Trophoblast cell (in vitro differentiated cells and primary cell): Measurements from ENCODE around the gene SNTG2.
"Not testable (repeated sequence)": the region's sequence is repeated elsewhere in the genome, so short reads cannot be mapped to it uniquely, and the experiment has no call there.

Experiments
- DNase-seq, 2 donors: peaks; one replicate each; pipeline ENCODE4 v3.0.0-alpha.2; 2016
- H2AFZ ChIP-seq: 2 replicates; pipeline ENCODE4 v1.6.1; 2013; ENCODE audit warnings: low read length, moderate library complexity, mild to moderate bottlenecking; ENCODE audit not compliant: insufficient read depth, poor library complexity
- H2AK5ac ChIP-seq: 2 replicates; pipeline ENCODE4 v1.6.1; 2013; ENCODE audit warnings: mild to moderate bottlenecking, low read length
- H2BK120ac ChIP-seq: 2 replicates; pipeline ENCODE4 v1.6.1; 2013; ENCODE audit warnings: low read length, mild to moderate bottlenecking, moderate library complexity; ENCODE audit not compliant: insufficient read depth, poor library complexity
- H2BK12ac ChIP-seq: 2 replicates; pipeline ENCODE4 v1.6.1; 2013; ENCODE audit warnings: mild to moderate bottlenecking, low read length, moderate library complexity
- H2BK5ac ChIP-seq: 2 replicates; pipeline ENCODE4 v1.6.1; 2013; ENCODE audit warnings: low read length, low read depth, moderate library complexity, mild to moderate bottlenecking; ENCODE audit not compliant: poor library complexity
- H3K14ac ChIP-seq: 2 replicates; pipeline ENCODE4 v1.6.1; 2013; ENCODE audit warnings: mild to moderate bottlenecking, low read length
- H3K18ac ChIP-seq: 2 replicates; pipeline ENCODE4 v1.6.1; 2013; ENCODE audit warnings: mild to moderate bottlenecking, low read length
- H3K23ac ChIP-seq: 2 replicates; pipeline ENCODE4 v1.6.1; 2013; ENCODE audit warnings: low read length
- H3K27ac ChIP-seq: 2 replicates; pipeline ENCODE4 v1.5.1; 2013; ENCODE audit warnings: low read depth, mild to moderate bottlenecking, inconsistent platforms, low read length, moderate library complexity
- H3K27me3 ChIP-seq: 2 replicates; pipeline ENCODE4 v1.6.1; 2013; ENCODE audit warnings: inconsistent platforms, mild to moderate bottlenecking, low read length, moderate library complexity; ENCODE audit not compliant: insufficient read depth
- H3K36me3 ChIP-seq, 2 experiments: 1 replicate in 1 of 2; 2 replicates in 1 of 2; pipeline ENCODE4 v1.6.1; 2013; ENCODE audit warnings: low read length in 2 of 2, mild to moderate bottlenecking in 2 of 2, moderate library complexity in 1 of 2; ENCODE audit not compliant: insufficient read depth in 2 of 2, control insufficient read depth in 1 of 2
- H3K4ac ChIP-seq: 2 replicates; pipeline ENCODE4 v1.6.1; 2013; ENCODE audit warnings: low read depth, mild to moderate bottlenecking, low read length, moderate library complexity
- H3K4me1 ChIP-seq, 2 experiments: 1 replicate in 1 of 2; 2 replicates in 1 of 2; pipeline ENCODE4 v1.6.1; 2013; ENCODE audit warnings: low read length in 2 of 2, mild to moderate bottlenecking in 2 of 2, moderate library complexity in 1 of 2; ENCODE audit not compliant: insufficient read depth in 2 of 2, control insufficient read depth in 1 of 2
- H3K4me2 ChIP-seq: 2 replicates; pipeline ENCODE4 v1.6.1; 2013; ENCODE audit warnings: inconsistent platforms, mild to moderate bottlenecking, low read length, moderate library complexity
- H3K4me3 ChIP-seq: 2 replicates; pipeline ENCODE4 v1.5.1; 2013; ENCODE audit warnings: mild to moderate bottlenecking, low read depth, low read length, inconsistent platforms
- H3K79me1 ChIP-seq: one replicate; pipeline ENCODE4 v1.6.1; 2013; ENCODE audit warnings: low read length
- H3K79me2 ChIP-seq: 2 replicates; pipeline ENCODE4 v1.6.1; 2013; ENCODE audit warnings: low read length, mild to moderate bottlenecking; ENCODE audit not compliant: control insufficient read depth, insufficient read depth, poor library complexity
- H3K9ac ChIP-seq: 2 replicates; pipeline ENCODE4 v1.6.1; 2013; ENCODE audit warnings: mild to moderate bottlenecking, low read length
- H3K9me3 ChIP-seq: 2 replicates; pipeline ENCODE4 v1.6.1; 2013; ENCODE audit warnings: low read depth, mild to moderate bottlenecking, control low read depth, inconsistent platforms, low read length; ENCODE audit not compliant: insufficient read depth
- H4K12ac ChIP-seq: 2 replicates; pipeline ENCODE4 v1.6.1; 2013; ENCODE audit warnings: low read depth, mild to moderate bottlenecking, low read length, moderate library complexity
- H4K8ac ChIP-seq: 2 replicates; pipeline ENCODE4 v1.6.1; 2013; ENCODE audit warnings: low read depth, mild to moderate bottlenecking, low read length, moderate library complexity
- H4K91ac ChIP-seq: one replicate; pipeline ENCODE4 v1.6.1; 2013; ENCODE audit warnings: low read depth, mild to moderate bottlenecking, low read length, moderate library complexity
- WGBS: extraction: QIAGEN DNeasy Blood & Tissue Kit; methylation state at CpG from one replicate; pipeline ENCODE4 v1.1.7; 2013; ENCODE audit warnings: missing lambda C conversion rate; ENCODE audit not compliant: insufficient read length, insufficient coverage; ENCODE audit errors: extremely low coverage; 5-methylcytosine and 5-hydroxymethylcytosine counted together

SNTG2 gene

DNA sequence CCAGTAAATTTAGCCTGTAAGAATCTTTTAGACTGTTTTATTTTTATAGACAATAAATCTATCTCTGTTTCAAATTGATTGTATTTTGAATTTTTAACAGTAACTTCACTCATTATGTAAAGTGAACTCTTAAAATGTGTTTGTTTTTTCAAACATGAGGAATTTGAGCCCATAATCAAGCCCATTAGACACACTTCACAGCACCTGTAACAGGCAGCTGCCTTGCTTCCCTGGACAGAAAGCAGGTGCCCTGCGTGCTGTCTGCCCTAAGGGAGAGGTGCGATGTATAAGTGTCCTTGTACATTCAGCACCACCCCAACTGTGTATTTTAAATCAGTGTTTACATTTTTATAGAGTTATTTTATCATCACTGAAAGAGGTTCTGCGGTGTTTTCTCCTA is 276.1 kb downstream of the SNTG2 start:
- Histone ChIP-seq H4K8ac (no peak overlapping the region), H3K23ac (no peak overlapping the region), H3K79me1 (no peaks in the 10 kb centered on the region), H3K36me3 (peaks cover 0 to 1% of the 10 kb centered on the region in 2 experiments), H3K27me3 (no peaks in the 10 kb centered on the region), H3K4ac (no peak overlapping the region), H2AFZ (no peak overlapping the region), H2AK5ac (no peak overlapping the region), H2BK5ac (no peak overlapping the region), H2BK120ac (no peak overlapping the region), H3K79me2 (no peaks in the 10 kb centered on the region), H4K91ac (no peak overlapping the region), H2BK12ac (no peak overlapping the region), H4K12ac (no peak overlapping the region), H3K9me3 (peaks cover 10% of the 10 kb centered on the region), H3K4me2 (no peak overlapping the region), H3K4me3 (no peak overlapping the region), H3K27ac (no peak overlapping the region), H3K14ac (no peak overlapping the region), H3K4me1 (no peaks in the 10 kb centered on the region), H3K18ac (no peak overlapping the region), H3K9ac (no peak overlapping the region)
- no CpG with 5 or more reads among the region's 3 CpGs for WGBS
- no peak for DNase-seq

DNA sequence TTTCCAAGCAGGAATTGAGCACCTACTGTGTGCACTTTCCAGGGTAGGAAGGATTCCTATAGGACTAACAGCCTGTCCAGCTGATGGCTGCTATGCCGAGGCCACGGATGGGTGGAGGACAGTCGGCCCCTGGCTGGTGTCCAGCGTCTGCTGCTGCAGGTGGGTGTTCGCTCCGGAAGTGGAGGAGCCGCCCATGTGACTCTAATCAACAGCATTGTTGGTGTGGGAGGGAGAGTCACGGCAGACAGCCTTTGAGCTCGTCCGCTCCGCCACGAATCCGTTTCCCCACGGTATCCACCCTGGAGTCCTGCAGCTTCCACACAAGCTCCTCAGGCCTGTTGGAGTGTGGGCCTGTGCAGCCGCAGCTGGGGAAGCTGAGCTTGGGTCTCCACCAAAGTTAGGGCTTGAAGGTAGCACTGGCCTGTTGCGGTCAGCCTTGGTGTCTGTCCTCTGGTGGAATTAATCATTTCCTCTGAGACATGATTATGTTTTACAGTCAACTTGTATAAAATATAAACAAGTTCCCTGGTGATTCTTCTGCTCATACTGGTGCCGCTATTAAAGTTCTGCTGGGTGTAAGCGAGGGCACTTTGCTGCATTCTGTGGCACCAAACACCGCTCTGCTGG is 276.7 kb downstream of the SNTG2 start:
- Histone ChIP-seq H4K91ac (no peak overlapping the region), H2AFZ (no peak overlapping the region), H3K18ac (no peak overlapping the region), H3K36me3 (peaks cover 0 to 1% of the 10 kb centered on the region in 2 experiments), H3K9ac (no peak overlapping the region), H3K4me2 (no peak overlapping the region), H2BK12ac (no peak overlapping the region), H3K4me3 (no peak overlapping the region), H2BK120ac (no peak overlapping the region), H3K14ac (no peak overlapping the region), H3K27me3 (no peaks in the 10 kb centered on the region), H3K79me1 (no peaks in the 10 kb centered on the region), H2BK5ac (no peak overlapping the region), H3K27ac (no peak overlapping the region), H3K79me2 (no peaks in the 10 kb centered on the region), H3K4ac (no peak overlapping the region), H4K12ac (no peak overlapping the region), H2AK5ac (no peak overlapping the region), H4K8ac (no peak overlapping the region), H3K23ac (no peak overlapping the region), H3K4me1 (no peaks in the 10 kb centered on the region), H3K9me3 (peaks cover 12% of the 10 kb centered on the region)
- no peak for DNase-seq
- WGBS, result no CpG with 5 or more reads among the region's 19 CpGs

DNA sequence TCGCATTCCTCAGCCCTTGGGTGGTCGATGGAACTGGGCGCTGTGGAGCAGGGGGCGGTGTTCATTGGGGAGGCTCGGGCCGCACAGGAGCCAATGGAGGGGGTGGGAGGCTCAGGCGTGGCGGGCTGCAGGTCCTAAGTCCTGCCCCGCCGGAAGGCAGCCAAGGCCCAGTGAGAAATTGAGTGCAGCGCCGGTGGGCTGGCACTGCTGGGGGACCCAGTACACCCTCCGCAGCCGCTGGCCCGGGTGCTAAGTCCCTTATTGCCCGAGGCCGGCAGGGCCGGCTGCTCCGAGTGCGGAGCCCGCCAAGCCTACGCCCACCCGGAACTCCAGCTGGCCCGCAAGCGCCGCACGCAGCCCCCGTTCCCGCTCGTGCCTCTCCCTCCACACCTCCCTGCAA is 278.9 kb downstream of the SNTG2 start:
- not testable (repeated sequence) for H3K4me1 ChIP-seq, H3K27me3 ChIP-seq, DNase-seq, H3K36me3 ChIP-seq, H3K4ac ChIP-seq, H2BK5ac ChIP-seq, H2BK12ac ChIP-seq, H2AFZ ChIP-seq, H2AK5ac ChIP-seq, H3K9ac ChIP-seq, H4K8ac ChIP-seq, H3K14ac ChIP-seq, H3K4me3 ChIP-seq, H3K18ac ChIP-seq, H3K27ac ChIP-seq, H3K79me1 ChIP-seq, H3K4me2 ChIP-seq, H3K79me2 ChIP-seq, H4K91ac ChIP-seq, H4K12ac ChIP-seq, H3K23ac ChIP-seq, H2BK120ac ChIP-seq
- H3K9me3 ChIP-seq, result peaks cover 12% of the 10 kb centered on the region
- WGBS, result no CpG with 5 or more reads among the region's 30 CpGs

DNA sequence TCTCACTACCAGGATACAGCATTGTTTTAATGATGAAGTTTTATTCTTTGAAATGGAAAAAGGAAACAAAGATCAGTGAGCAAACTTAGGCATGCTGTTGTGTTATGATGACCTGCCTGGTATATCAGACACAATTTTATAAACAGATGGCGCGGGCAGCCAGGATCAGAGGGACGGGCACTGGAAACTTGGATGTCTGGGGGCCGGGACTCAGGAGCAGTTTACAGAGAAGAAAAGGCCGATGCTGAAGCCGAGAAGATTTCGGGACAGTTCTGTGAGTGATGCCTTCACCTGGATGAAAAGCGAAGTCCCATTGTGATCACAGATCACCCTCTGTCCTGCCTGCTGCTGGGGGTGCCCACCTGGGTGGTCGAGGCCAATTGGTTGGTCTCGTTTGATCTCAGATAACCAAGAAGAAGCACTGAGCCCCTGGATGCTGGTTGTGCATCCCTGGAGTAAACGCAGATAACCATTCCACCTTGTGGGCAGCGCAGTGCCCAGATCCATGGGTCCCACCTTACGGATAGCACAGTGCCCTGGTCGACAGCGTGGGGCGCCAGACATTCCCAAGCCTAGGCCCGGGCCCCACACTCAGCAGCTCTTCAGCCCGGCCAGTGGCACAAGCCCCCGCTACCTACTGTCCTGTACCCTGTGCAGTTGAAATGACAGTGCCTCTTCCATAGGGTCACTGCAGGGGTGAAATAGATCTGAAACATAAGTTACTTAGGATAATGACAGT is 279.7 kb downstream of the SNTG2 start:
- Histone ChIP-seq H2BK120ac (no peak overlapping the region), H3K9me3 (peaks cover 12% of the 10 kb centered on the region), H3K4me2 (no peak overlapping the region), H3K14ac (no peak overlapping the region), H3K79me1 (no peaks in the 10 kb centered on the region), H2BK5ac (no peak overlapping the region), H4K91ac (no peak overlapping the region), H3K36me3 (peaks cover 0 to 1% of the 10 kb centered on the region in 2 experiments), H3K9ac (no peak overlapping the region), H3K27me3 (no peaks in the 10 kb centered on the region), H3K23ac (no peak overlapping the region), H2AK5ac (no peak overlapping the region), H3K79me2 (no peaks in the 10 kb centered on the region), H2AFZ (no peak overlapping the region), H4K8ac (no peak overlapping the region), H3K18ac (no peak overlapping the region), H2BK12ac (no peak overlapping the region), H3K27ac (no peak overlapping the region), H3K4me1 (no peaks in the 10 kb centered on the region), H4K12ac (no peak overlapping the region), H3K4me3 (no peak overlapping the region), H3K4ac (no peak overlapping the region)
- no peak for DNase-seq
- no CpG with 5 or more reads among the region's 19 CpGs for WGBS
